Calu3 (cell line): ENCODE results near the gene DLG3. TPM values are rescaled to one million over a fixed set of nuclear protein-coding genes. Genes with fewer than 3 reads are reported as not detected.
A peak's percentile ranks its signal among the peaks of the same experiment; 100 is the strongest.
"Not testable (repeated sequence)": the region's sequence is repeated elsewhere in the genome, so short reads cannot be mapped to it uniquely, and the experiment has no call there.

Experiments
- Bru-seq: library from RNA; stranded (reverse); fragments of 400-500 nt; gene quantifications from one replicate; lab custom pipeline; 2021; lab: Mats Ljungman, UMichigan
- BruChase-seq, 2 experiments: library from RNA; stranded (reverse); fragments of 400-500 nt; gene quantifications; one replicate each; lab custom pipeline; 2021; lab: Mats Ljungman, UMichigan
- BruUV-seq: library from RNA; stranded (reverse); fragments of 400-500 nt; replicated peaks from 2 replicates; lab custom pipeline; 2021; lab: Mats Ljungman, UMichigan
- CTCF ChIA-PET: fragments of 300-600 bp; sonication (Branson Sonifier 250); formaldehyde crosslinking; loops from one replicate; lab custom pipeline; 2022; ENCODE audit warnings: antibody characterized with exemption; lab: Charles Lee
- DNase-seq: peaks from one replicate; pipeline ENCODE4 v3.0.0; 2022
- H3K27ac Mint-ChIP-seq: one replicate; pipeline ENCODE4 v1.8.0; 2022; ENCODE audit warnings: mixed read lengths; ENCODE audit not compliant: unreplicated experiment
- H3K27me3 Mint-ChIP-seq: one replicate; pipeline ENCODE4 v1.8.0; 2022; ENCODE audit warnings: mixed read lengths; ENCODE audit not compliant: unreplicated experiment
- H3K36me3 Mint-ChIP-seq: one replicate; pipeline ENCODE4 v1.8.0; 2022; ENCODE audit warnings: mild to moderate bottlenecking, moderate library complexity, mixed read lengths; ENCODE audit not compliant: insufficient read depth, unreplicated experiment
- H3K4me1 Mint-ChIP-seq: one replicate; pipeline ENCODE4 v1.8.0; 2022; ENCODE audit warnings: mild to moderate bottlenecking, low read depth, mixed read lengths; ENCODE audit not compliant: unreplicated experiment
- H3K4me3 Mint-ChIP-seq: one replicate; pipeline ENCODE4 v1.8.0; 2022; ENCODE audit warnings: mild to moderate bottlenecking, low read depth, moderate library complexity, mixed read lengths; ENCODE audit not compliant: unreplicated experiment
- H3K9me3 Mint-ChIP-seq: one replicate; pipeline ENCODE4 v1.8.0; 2022; ENCODE audit warnings: low read depth, mixed read lengths; ENCODE audit not compliant: unreplicated experiment
- CTCF ChIP-seq: fragments of 200-600 bp; IDR thresholded peaks from one replicate; pipeline ENCODE4 v1.8.0; 2022; ENCODE audit warnings: antibody characterized with exemption; ENCODE audit not compliant: unreplicated experiment
- intact Hi-C: fragments of 100-400 bp; cut with micrococcal nuclease; formaldehyde crosslinking; loops from one replicate; pipeline ENCODE4 v1.10.0; 2022; ENCODE audit not compliant: unreplicated experiment
- long read RNA-seq: library from polyadenylated mRNA; stranded (forward); transcript quantifications from one replicate; pipeline ENCODE4 v2.0.0, GENCODE V29; 2022
- total RNA-seq: library from RNA; stranded (reverse); gene quantifications from 2 replicates; pipeline ENCODE4 v1.2.3, GENCODE V29; 2022

Gene DLG3
- total RNA-seq: 55.8 and 62.5 TPM in 2 replicates
- Bru-seq, nascent RNA: percentile 84 among the genes with signal in this experiment
- percentile 83 among the genes with signal in this experiment for BruChase-seq, experiment 1, labeled RNA remaining after a 6-hour chase
- BruChase-seq, experiment 2, labeled RNA remaining after a 2-hour chase: percentile 81 among the genes with signal in this experiment
- long read RNA-seq, full-length matches to known transcripts: 27 of 54 reads
- long read RNA-seq, partial matches to known transcripts: 8 of 54 reads
- long read RNA-seq, other reads (novel, unspliced or antisense): 19 of 54 reads

GRCh38 chrX:70444326-70444945, at the start of gene DLG3:
Gene DLG3 (plus strand): TSS chrX:70444835. CDS start chrX:70445202, 367 bp downstream.
- CTCF ChIA-PET: no interaction called here
- no peak within 1 kb of the TSS for H3K4me3 Mint-ChIP-seq
- intact Hi-C loops: no loop called here
- H3K27me3 Mint-ChIP-seq: peaks cover 74% of the 10 kb centered on the region
- no peak within 1 kb of the TSS for H3K27ac Mint-ChIP-seq
- no TSS peak for BruUV-seq
- DNase-seq: peak; percentile 48
- no peaks in the 10 kb centered on the region for H3K4me1 Mint-ChIP-seq
- H3K9me3 Mint-ChIP-seq: no peaks in the 10 kb centered on the region
- no peak for TF ChIP-seq CTCF
- no peaks in the 10 kb centered on the region for H3K36me3 Mint-ChIP-seq

GRCh38 chrX:70398899-70399298, 45.7 kb upstream of the DLG3 start:
- no peak for TF ChIP-seq CTCF

GRCh38 chrX:70400181-70400580, 44.5 kb upstream of the DLG3 start:
- CTCF ChIA-PET, BruUV-seq: not testable (repeated sequence)

More at GRCh38 chrX:70398899-70399298, 45.7 kb upstream of the DLG3 start:
- H3K4me3 Mint-ChIP-seq: no peak overlapping the region
- no peaks in the 10 kb centered on the region for H3K4me1 Mint-ChIP-seq
- BruUV-seq: no TSS peak
- CTCF ChIA-PET: no interaction called here
- no peak for DNase-seq
- no peaks in the 10 kb centered on the region for H3K9me3 Mint-ChIP-seq
- peaks cover 4% of the 10 kb centered on the region for H3K36me3 Mint-ChIP-seq
- H3K27ac Mint-ChIP-seq: no peak overlapping the region
- intact Hi-C loops: no loop called here
- no peaks in the 10 kb centered on the region for H3K27me3 Mint-ChIP-seq

GRCh38 chrX:70402721-70403120, 41.9 kb upstream of the DLG3 start:
- CTCF ChIA-PET: no interaction called here
- intact Hi-C loops: no loop called here
- H3K4me1 Mint-ChIP-seq: no peaks in the 10 kb centered on the region
- H3K27ac Mint-ChIP-seq: no peak overlapping the region
- H3K9me3 Mint-ChIP-seq: no peaks in the 10 kb centered on the region
- no TSS peak for BruUV-seq
- DNase-seq: no peak
- no peak overlapping the region for H3K4me3 Mint-ChIP-seq
- H3K36me3 Mint-ChIP-seq: peaks cover 6% of the 10 kb centered on the region
- no peaks in the 10 kb centered on the region for H3K27me3 Mint-ChIP-seq
- no peak for TF ChIP-seq CTCF

More at GRCh38 chrX:70400181-70400580, 44.5 kb upstream of the DLG3 start:
- DNase-seq, H3K4me3 Mint-ChIP-seq, H3K4me1 Mint-ChIP-seq, H3K27ac Mint-ChIP-seq, intact Hi-C loops, H3K27me3 Mint-ChIP-seq, H3K9me3 Mint-ChIP-seq: not testable (repeated sequence)
- H3K36me3 Mint-ChIP-seq: peaks cover 11% of the 10 kb centered on the region
